Measurements from ENCODE around the gene NGF.

- TF ChIP-seq POLR2A (IDR thresholded peaks at IDR 0.05; ENCODE audit: low read depth) (no peak), EP300 (IDR thresholded peaks at IDR 0.05) (no peak)
These were observed 97.8 kb downstream of the NGF start for GRCh38 chr1:115240297-115240696.
